Esophagus muscularis mucosa (tissue), 4 donors: Measurements from ENCODE around the gene TOM1. TPM values are rescaled to one million over a fixed set of nuclear protein-coding genes. Genes with fewer than 3 reads are reported as not detected.

Experiments
- DNase-seq: peaks from one replicate; pipeline ENCODE4 v3.0.0-alpha.2; 2017; ENCODE audit errors: extremely low spot score
- H3K27ac ChIP-seq, 4 donors: fragments of 200-600 bp; sonication (generic); replicated peaks in 1 of 4; 1 replicate in 3 of 4; 2 replicates in 1 of 4; pipeline ENCODE4 v1.5.1; 2016 to 2019; ENCODE audit warnings: mild to moderate bottlenecking in 1 of 4
- H3K27me3 ChIP-seq, 4 donors: fragments of 200-600 bp; sonication (generic); one replicate each; pipeline versions ENCODE4 v1.5.1 to v1.6.0; 2016 to 2019
- H3K36me3 ChIP-seq, 4 donors: fragments of 200-600 bp; sonication (generic); one replicate each; pipeline ENCODE4 v1.5.1; 2016 to 2019
- H3K4me1 ChIP-seq, 4 donors: fragments of 200-600 bp; sonication (generic); one replicate each; pipeline ENCODE4 v1.5.1; 2016 to 2019
- H3K4me3 ChIP-seq, 4 donors: fragments of 200-600 bp; sonication (generic); 1 replicate in 2 of 4; 2 replicates in 2 of 4; pipeline ENCODE4 v1.5.1; 2016 to 2019; ENCODE audit warnings: mild to moderate bottlenecking in 4 of 4, moderate library complexity in 1 of 4
- H3K9me3 ChIP-seq, 4 donors: fragments of 200-600 bp; sonication (generic); 1 replicate in 3 of 4; 2 replicates in 1 of 4; pipeline ENCODE4 v1.5.1; 2016 to 2019
- EP300 ChIP-seq: sonication (generic); formaldehyde crosslinking; IDR thresholded peaks from one replicate; pipeline ENCODE4 v1.6.1; 2017; ENCODE audit warnings: antibody characterized with exemption
- POLR2A ChIP-seq: fragments of 450-650 bp; IDR thresholded peaks from one replicate; pipeline ENCODE4 v1.6.1; 2017; ENCODE audit warnings: antibody characterized with exemption, moderate library complexity, mild to moderate bottlenecking, low read depth
- POLR2AphosphoS5 ChIP-seq, 2 donors: sonication (generic); formaldehyde crosslinking; IDR thresholded peaks; one replicate each; pipeline ENCODE4 v1.6.1; 2017; ENCODE audit warnings: antibody characterized with exemption in 2 of 2
- WGBS: methylation state at CpG from one replicate; pipeline ENCODE4 v1.1.5; 2018; 5-methylcytosine and 5-hydroxymethylcytosine counted together
- intact Hi-C: fragments of 100-400 bp; cut with DNase I; formaldehyde crosslinking; loops from one replicate; pipeline ENCODE4 v1.15.1; 2023
- total RNA-seq, 4 donors: library from RNA; depleted of rRNA; stranded (reverse); fragments of >200 nt; gene quantifications; one replicate each; pipeline versions ENCODE4 v1.1.0 to v1.2.1, GENCODE V29; 2016
- TF ChIP-seq, protein P1 (sequence below), 3 experiments: fragments of 200-600 bp in 2 of 3; fragments of 450-650 bp in 1 of 3; sonication (generic) in 2 of 3; IDR thresholded peaks; one replicate each; pipeline ENCODE4 v1.5.1; 2017 to 2019; ENCODE audit warnings: antibody characterized with exemption in 3 of 3, mild to moderate bottlenecking in 2 of 3, moderate library complexity in 1 of 3

TOM1 gene
- total RNA-seq, 4 donors from 2014 or later, result 22.8 to 44.6 (median 35.8) TPM

DNA sequence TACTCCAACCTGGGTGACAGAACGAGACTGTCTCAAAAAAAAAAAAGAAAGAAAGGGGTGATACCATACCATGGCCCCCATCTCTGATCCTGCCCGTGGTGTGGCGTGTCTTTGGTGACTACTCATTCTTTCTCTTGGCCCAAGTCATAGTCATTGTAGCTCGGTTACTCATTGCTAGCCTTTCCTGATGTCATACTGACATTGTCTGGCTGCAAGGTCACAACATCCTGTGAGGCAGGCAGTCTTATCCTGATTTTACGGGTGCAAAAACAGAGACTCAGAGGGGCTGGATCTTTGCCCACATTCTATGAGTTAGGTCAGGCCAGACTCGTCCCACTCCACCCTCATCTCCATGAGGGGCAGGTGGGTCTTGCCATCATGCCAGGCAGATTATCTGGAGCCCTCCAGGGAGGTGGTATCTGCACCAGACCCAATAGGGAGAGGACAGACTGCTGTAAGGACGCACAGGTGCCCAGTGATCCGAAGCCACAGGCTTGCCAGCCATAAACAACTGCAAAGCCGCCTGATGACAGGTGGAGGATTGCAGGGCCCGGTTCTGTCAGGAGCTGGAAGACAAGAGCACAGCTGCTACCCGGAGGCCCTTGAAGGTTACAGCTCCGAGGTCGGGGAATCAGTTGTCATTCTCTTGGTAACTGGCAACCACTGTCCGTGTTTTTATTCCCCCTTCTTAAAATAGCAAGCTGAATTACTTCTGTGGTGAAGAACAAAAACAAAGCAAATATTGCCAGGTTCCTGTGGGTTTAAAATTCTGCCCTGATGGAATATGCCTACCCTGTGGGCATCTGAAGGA is 13.8 kb downstream of the TOM1 start:
- TF ChIP-seq, protein P1, sequence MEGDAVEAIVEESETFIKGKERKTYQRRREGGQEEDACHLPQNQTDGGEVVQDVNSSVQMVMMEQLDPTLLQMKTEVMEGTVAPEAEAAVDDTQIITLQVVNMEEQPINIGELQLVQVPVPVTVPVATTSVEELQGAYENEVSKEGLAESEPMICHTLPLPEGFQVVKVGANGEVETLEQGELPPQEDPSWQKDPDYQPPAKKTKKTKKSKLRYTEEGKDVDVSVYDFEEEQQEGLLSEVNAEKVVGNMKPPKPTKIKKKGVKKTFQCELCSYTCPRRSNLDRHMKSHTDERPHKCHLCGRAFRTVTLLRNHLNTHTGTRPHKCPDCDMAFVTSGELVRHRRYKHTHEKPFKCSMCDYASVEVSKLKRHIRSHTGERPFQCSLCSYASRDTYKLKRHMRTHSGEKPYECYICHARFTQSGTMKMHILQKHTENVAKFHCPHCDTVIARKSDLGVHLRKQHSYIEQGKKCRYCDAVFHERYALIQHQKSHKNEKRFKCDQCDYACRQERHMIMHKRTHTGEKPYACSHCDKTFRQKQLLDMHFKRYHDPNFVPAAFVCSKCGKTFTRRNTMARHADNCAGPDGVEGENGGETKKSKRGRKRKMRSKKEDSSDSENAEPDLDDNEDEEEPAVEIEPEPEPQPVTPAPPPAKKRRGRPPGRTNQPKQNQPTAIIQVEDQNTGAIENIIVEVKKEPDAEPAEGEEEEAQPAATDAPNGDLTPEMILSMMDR (IDR thresholded peaks at IDR 0.05), result no peak
- peak; percentile 31 to 45 for TF ChIP-seq POLR2AphosphoS5 (IDR thresholded peaks at IDR 0.05)
- TF ChIP-seq EP300, result no peak
- no peak for TF ChIP-seq POLR2A
- WGBS, result 35% methylated on average over 13 of the region's 14 CpGs
- H3K27me3 ChIP-seq, result no peaks in the 10 kb centered on the region
- peak overlapping the region; percentile 58 to 69 (median 66) for H3K27ac ChIP-seq
- H3K4me3 ChIP-seq, result no peak overlapping the region
- no peaks in the 10 kb centered on the region for H3K9me3 ChIP-seq
- no peak for DNase-seq
- peaks cover 9 to 28% (median 25%) of the 10 kb centered on the region in 4 donors for H3K36me3 ChIP-seq
- peaks cover 39 to 66% (median 49%) of the 10 kb centered on the region in 4 donors for H3K4me1 ChIP-seq
- intact Hi-C loops, result no loop called here

DNA sequence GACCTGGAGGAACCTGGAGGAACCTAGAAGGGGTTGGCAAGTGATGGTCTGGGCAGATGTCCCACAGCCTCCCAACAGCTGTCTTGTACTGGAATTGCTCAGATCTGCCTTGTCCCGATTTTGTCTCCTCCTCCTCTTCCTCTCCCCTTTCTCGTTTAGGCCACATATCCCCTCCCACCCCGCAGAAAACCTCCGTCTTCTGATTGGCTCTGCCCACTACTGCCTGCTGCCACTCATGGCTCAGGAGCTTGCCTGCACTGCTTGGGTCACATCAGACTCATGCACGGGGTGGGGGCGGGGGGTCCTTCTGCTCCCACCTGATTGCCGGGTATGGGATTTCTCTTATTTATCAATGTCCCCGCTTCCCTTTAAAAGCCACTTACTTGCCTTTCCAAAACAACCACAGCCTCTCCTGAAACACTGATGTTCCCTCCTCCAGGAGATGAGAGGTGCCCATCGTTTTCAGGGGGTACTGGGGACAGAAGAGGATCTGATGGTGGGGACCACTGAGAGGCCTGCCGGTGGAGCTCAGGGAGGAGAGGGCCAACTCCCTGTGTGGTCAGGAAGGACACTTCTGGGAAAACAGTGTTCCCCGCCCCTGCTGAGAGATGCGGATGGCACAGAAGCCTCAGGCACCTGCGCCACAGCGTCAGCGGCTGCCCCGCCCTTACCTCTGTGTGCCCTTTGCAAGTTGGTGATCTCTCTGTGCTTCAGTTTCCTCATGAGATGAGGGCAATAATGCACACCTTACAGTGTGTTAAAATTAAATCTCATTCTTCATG is 14.7 kb downstream of the TOM1 start:
- no peaks in the 10 kb centered on the region for H3K9me3 ChIP-seq
- WGBS, result 74% methylated on average over 16 of the region's 16 CpGs
- H3K4me3 ChIP-seq, result no peak overlapping the region
- H3K4me1 ChIP-seq, result peaks cover 36 to 64% (median 47%) of the 10 kb centered on the region in 4 donors
- intact Hi-C loops, result no loop called here
- peak overlapping the region; percentile 58 to 69 (median 66) for H3K27ac ChIP-seq
- no peaks in the 10 kb centered on the region for H3K27me3 ChIP-seq
- no peak for DNase-seq
- peaks cover 18 to 34% (median 32%) of the 10 kb centered on the region in 4 donors for H3K36me3 ChIP-seq
- TF ChIP-seq, protein P1 (IDR thresholded peaks at IDR 0.05), result no peak
- no peak for TF ChIP-seq POLR2AphosphoS5 (IDR thresholded peaks at IDR 0.05)
- TF ChIP-seq EP300, result no peak
- no peak for TF ChIP-seq POLR2A

DNA sequence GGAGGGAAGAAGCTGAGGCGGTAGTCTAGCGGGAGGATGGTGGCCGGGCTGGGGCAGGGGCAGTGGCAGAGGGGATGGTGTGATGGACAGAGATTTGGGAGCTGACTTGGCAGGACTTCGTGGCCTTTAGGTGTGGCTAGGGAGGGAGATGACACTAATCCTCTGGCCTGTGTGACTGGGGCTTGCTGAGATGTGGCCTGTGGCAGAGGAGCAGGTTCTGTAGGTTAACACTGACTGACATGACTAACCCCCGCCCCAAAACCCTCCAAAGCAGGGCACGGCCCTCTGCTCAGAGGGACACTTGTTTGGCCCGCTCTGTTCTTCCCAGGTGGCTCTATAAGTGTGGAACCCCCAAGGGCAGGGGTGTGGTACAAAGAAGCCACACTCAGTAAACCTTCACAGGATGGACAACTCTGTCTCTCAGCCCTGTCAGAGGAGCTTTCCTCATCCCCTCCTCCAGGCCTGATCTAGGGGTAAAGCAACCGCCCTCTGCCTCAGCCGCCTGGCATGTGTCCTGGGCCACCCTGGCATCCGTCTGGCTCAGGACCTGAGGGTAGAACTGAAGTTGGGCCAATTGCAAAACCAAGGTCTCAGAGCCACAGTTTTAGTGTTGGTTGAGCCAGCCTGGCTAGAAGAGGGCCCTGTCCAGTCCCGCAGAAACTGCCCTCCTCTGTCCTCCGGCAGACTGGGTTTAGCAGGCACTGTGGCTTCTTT is 15.6 kb downstream of the TOM1 start:
- no peaks in the 10 kb centered on the region for H3K9me3 ChIP-seq
- peaks cover 25 to 43% (median 37%) of the 10 kb centered on the region in 4 donors for H3K36me3 ChIP-seq
- TF ChIP-seq, protein P1 (IDR thresholded peaks at IDR 0.05), result no peak
- TF ChIP-seq EP300 (no peak), POLR2AphosphoS5 (IDR thresholded peaks at IDR 0.05) (no peak), POLR2A (no peak)
- WGBS, result 92% methylated on average over 10 of the region's 12 CpGs
- H3K4me1 ChIP-seq, result peaks cover 36 to 58% (median 46%) of the 10 kb centered on the region in 4 donors
- H3K27me3 ChIP-seq, result no peaks in the 10 kb centered on the region
- no peak for DNase-seq
- no peak overlapping the region for H3K4me3 ChIP-seq
- H3K27ac ChIP-seq, result no peak overlapping the region
- intact Hi-C loops, result no loop called here

DNA sequence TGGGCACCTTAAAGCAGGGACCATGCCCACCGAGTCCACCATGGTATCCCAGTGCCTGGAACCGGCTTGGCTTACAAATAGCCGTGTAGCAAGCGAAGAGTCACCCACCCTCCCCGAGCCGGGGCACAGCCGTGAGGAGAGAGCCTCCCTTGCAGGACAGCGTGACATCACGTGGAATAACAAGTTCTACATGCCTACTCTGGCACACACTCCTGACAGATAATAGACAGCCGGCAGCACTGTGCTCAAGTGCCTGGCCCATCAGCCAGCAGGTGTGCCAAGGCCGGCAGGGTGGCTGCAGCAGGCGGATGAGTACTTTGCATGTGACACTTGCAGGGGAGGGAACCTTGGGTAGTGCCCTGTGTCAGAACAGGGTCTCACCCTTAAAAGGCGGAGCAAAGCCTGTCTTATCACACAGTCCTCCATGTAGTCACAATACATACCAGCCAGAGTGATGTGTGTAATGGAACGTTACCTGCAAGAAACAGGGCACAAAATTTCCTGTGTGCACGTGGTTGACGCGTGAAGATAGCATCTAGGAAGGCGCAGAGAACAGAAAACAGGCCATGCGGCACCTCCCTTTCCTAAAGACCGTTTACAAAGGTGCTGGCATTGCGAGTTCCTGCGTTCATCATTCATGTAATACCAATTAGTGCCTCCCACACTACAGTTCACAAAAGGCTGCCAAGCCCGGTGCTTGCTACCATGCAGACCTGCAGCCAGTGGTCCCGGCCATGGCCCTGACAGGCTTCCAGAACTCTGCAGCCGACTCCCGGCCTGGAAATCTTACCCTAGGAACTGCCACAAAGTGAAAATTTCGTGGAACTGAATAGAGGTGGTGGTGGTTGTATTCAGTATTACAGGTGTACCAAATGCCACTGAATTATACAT is 16.4 kb downstream of the TOM1 start:
- WGBS, result 86% methylated on average over 25 of the region's 27 CpGs
- Histone ChIP-seq H3K4me3 (no peak overlapping the region), H3K27me3 (no peaks in the 10 kb centered on the region), H3K27ac (no peak overlapping the region), H3K9me3 (no peaks in the 10 kb centered on the region), H3K36me3 (peaks cover 28 to 51% (median 45%) of the 10 kb centered on the region in 4 donors), H3K4me1 (peaks cover 36 to 50% (median 45%) of the 10 kb centered on the region in 4 donors)
- no peak for DNase-seq
- intact Hi-C loops, result no loop called here
- TF ChIP-seq, protein P1 (IDR thresholded peaks at IDR 0.05), result no peak
- TF ChIP-seq POLR2A (no peak), POLR2AphosphoS5 (IDR thresholded peaks at IDR 0.05) (no peak), EP300 (no peak)
